Esophagus muscularis mucosa (tissue), 4 donors: ENCODE data around the gene FOXO3. TPM values are rescaled to one million over a fixed set of nuclear protein-coding genes. Genes with fewer than 3 reads are reported as not detected.
"Not testable (repeated sequence)": the region's sequence is repeated elsewhere in the genome, so short reads cannot be mapped to it uniquely, and the experiment has no call there.

Experiments
- DNase-seq: peaks from one replicate; pipeline ENCODE4 v3.0.0-alpha.2; 2017; ENCODE audit errors: extremely low spot score
- H3K27ac ChIP-seq, 4 donors: fragments of 200-600 bp; sonication (generic); replicated peaks in 1 of 4; 1 replicate in 3 of 4; 2 replicates in 1 of 4; pipeline ENCODE4 v1.5.1; 2016 to 2019; ENCODE audit warnings: mild to moderate bottlenecking in 1 of 4
- H3K27me3 ChIP-seq, 4 donors: fragments of 200-600 bp; sonication (generic); one replicate each; pipeline versions ENCODE4 v1.5.1 to v1.6.0; 2016 to 2019
- H3K36me3 ChIP-seq, 4 donors: fragments of 200-600 bp; sonication (generic); one replicate each; pipeline ENCODE4 v1.5.1; 2016 to 2019
- H3K4me1 ChIP-seq, 4 donors: fragments of 200-600 bp; sonication (generic); one replicate each; pipeline ENCODE4 v1.5.1; 2016 to 2019
- H3K4me3 ChIP-seq, 4 donors: fragments of 200-600 bp; sonication (generic); 1 replicate in 2 of 4; 2 replicates in 2 of 4; pipeline ENCODE4 v1.5.1; 2016 to 2019; ENCODE audit warnings: mild to moderate bottlenecking in 4 of 4, moderate library complexity in 1 of 4
- H3K9me3 ChIP-seq, 4 donors: fragments of 200-600 bp; sonication (generic); 1 replicate in 3 of 4; 2 replicates in 1 of 4; pipeline ENCODE4 v1.5.1; 2016 to 2019
- EP300 ChIP-seq: sonication (generic); formaldehyde crosslinking; IDR thresholded peaks from one replicate; pipeline ENCODE4 v1.6.1; 2017; ENCODE audit warnings: antibody characterized with exemption
- POLR2A ChIP-seq: fragments of 450-650 bp; IDR thresholded peaks from one replicate; pipeline ENCODE4 v1.6.1; 2017; ENCODE audit warnings: antibody characterized with exemption, moderate library complexity, mild to moderate bottlenecking, low read depth
- POLR2AphosphoS5 ChIP-seq, 2 donors: sonication (generic); formaldehyde crosslinking; IDR thresholded peaks; one replicate each; pipeline ENCODE4 v1.6.1; 2017; ENCODE audit warnings: antibody characterized with exemption in 2 of 2
- WGBS: methylation state at CpG from one replicate; pipeline ENCODE4 v1.1.5; 2018; 5-methylcytosine and 5-hydroxymethylcytosine counted together
- intact Hi-C: fragments of 100-400 bp; cut with DNase I; formaldehyde crosslinking; loops from one replicate; pipeline ENCODE4 v1.15.1; 2023
- total RNA-seq, 4 donors: library from RNA; depleted of rRNA; stranded (reverse); fragments of >200 nt; gene quantifications; one replicate each; pipeline versions ENCODE4 v1.1.0 to v1.2.1, GENCODE V29; 2016
- TF ChIP-seq, protein P1 (sequence below), 3 experiments: fragments of 200-600 bp in 2 of 3; fragments of 450-650 bp in 1 of 3; sonication (generic) in 2 of 3; IDR thresholded peaks; one replicate each; pipeline ENCODE4 v1.5.1; 2017 to 2019; ENCODE audit warnings: antibody characterized with exemption in 3 of 3, mild to moderate bottlenecking in 2 of 3, moderate library complexity in 1 of 3

FOXO3 gene
- total RNA-seq, 4 donors from 2014 or later: 92.2 to 154 (median 122) TPM

DNA sequence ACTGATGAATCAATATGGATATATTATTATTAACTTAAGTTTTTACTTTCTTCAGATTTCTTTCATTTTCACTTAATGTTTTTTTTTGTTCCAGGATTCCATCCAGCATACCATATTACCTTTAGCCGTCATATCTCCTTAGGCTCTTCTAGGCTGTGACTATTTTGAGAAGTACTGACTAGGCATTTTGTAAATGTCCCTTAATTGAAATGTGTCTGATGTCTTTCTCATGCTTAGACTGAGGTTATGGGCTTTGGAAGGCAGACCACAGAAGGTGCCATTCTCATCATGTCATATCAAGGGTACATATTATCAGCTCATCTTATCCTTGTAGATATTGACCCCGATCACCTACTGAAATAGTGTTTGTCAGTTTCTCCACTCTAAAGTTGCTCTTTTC, 101.3 kb downstream of the FOXO3 start:
- H3K9me3 ChIP-seq: no peaks in the 10 kb centered on the region
- WGBS: 91% methylated on average over 2 of the region's 2 CpGs
- peaks cover 8 to 28% (median 18%) of the 10 kb centered on the region in 4 donors for H3K36me3 ChIP-seq
- no peak overlapping the region for H3K4me3 ChIP-seq
- peaks cover 56 to 78% (median 66%) of the 10 kb centered on the region in 4 donors for H3K4me1 ChIP-seq
- no peak for DNase-seq
- H3K27me3 ChIP-seq: no peaks in the 10 kb centered on the region
- H3K27ac ChIP-seq: no peak overlapping the region
- no peak for TF ChIP-seq POLR2A
- TF ChIP-seq, protein P1, sequence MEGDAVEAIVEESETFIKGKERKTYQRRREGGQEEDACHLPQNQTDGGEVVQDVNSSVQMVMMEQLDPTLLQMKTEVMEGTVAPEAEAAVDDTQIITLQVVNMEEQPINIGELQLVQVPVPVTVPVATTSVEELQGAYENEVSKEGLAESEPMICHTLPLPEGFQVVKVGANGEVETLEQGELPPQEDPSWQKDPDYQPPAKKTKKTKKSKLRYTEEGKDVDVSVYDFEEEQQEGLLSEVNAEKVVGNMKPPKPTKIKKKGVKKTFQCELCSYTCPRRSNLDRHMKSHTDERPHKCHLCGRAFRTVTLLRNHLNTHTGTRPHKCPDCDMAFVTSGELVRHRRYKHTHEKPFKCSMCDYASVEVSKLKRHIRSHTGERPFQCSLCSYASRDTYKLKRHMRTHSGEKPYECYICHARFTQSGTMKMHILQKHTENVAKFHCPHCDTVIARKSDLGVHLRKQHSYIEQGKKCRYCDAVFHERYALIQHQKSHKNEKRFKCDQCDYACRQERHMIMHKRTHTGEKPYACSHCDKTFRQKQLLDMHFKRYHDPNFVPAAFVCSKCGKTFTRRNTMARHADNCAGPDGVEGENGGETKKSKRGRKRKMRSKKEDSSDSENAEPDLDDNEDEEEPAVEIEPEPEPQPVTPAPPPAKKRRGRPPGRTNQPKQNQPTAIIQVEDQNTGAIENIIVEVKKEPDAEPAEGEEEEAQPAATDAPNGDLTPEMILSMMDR (IDR thresholded peaks at IDR 0.05): no peak
- no peak for TF ChIP-seq POLR2AphosphoS5 (IDR thresholded peaks at IDR 0.05)
- TF ChIP-seq EP300: no peak
- intact Hi-C loops: no loop called here

DNA sequence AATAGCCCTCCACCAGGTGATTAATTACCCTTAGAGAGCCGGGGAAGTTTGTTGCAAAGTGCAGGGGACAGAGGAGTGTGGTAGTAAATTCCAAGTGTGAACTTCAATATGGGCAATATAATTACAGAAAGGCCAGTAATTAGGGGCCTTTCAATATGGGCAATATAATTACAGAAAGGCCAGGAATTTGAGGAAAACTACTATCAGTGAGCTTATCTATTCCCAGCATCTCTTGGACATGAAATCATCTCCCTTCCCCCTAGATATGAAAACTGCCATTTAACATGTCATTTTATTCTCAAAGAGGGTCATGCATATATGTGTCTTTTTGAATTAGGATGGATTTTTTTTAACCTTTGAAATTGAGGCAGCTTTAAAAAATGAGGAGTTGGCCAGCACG, 102.0 kb downstream of the FOXO3 start:
- Histone ChIP-seq H3K9me3 (no peaks in the 10 kb centered on the region), H3K36me3 (peaks cover 8 to 28% (median 18%) of the 10 kb centered on the region in 4 donors), H3K27ac (no peak overlapping the region), H3K27me3 (no peaks in the 10 kb centered on the region), H3K4me3 (no peak overlapping the region), H3K4me1 (peaks cover 55 to 78% (median 65%) of the 10 kb centered on the region in 4 donors)
- 95% methylated on average over 2 of the region's 2 CpGs for WGBS
- TF ChIP-seq EP300 (no peak), POLR2AphosphoS5 (IDR thresholded peaks at IDR 0.05) (no peak), POLR2A (no peak)
- TF ChIP-seq, protein P1 (IDR thresholded peaks at IDR 0.05): no peak
- intact Hi-C loops: no loop called here
- no peak for DNase-seq

DNA sequence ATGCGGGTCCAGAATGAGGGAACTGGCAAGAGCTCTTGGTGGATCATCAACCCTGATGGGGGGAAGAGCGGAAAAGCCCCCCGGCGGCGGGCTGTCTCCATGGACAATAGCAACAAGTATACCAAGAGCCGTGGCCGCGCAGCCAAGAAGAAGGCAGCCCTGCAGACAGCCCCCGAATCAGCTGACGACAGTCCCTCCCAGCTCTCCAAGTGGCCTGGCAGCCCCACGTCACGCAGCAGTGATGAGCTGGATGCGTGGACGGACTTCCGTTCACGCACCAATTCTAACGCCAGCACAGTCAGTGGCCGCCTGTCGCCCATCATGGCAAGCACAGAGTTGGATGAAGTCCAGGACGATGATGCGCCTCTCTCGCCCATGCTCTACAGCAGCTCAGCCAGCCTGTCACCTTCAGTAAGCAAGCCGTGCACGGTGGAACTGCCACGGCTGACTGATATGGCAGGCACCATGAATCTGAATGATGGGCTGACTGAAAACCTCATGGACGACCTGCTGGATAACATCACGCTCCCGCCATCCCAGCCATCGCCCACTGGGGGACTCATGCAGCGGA, 102.9 kb downstream of the FOXO3 start:
- H3K4me3 ChIP-seq, H3K27me3 ChIP-seq, DNase-seq, H3K27ac ChIP-seq, H3K9me3 ChIP-seq, intact Hi-C loops: not testable (repeated sequence)
- Histone ChIP-seq H3K36me3 (peaks cover 8 to 35% (median 24%) of the 10 kb centered on the region in 4 donors), H3K4me1 (peaks cover 56 to 78% (median 66%) of the 10 kb centered on the region in 4 donors)
- peak in 1 of 2 donors; percentile 43 for TF ChIP-seq POLR2AphosphoS5 (IDR thresholded peaks at IDR 0.05)
- 96% methylated on average over 26 of the region's 30 CpGs for WGBS

DNA sequence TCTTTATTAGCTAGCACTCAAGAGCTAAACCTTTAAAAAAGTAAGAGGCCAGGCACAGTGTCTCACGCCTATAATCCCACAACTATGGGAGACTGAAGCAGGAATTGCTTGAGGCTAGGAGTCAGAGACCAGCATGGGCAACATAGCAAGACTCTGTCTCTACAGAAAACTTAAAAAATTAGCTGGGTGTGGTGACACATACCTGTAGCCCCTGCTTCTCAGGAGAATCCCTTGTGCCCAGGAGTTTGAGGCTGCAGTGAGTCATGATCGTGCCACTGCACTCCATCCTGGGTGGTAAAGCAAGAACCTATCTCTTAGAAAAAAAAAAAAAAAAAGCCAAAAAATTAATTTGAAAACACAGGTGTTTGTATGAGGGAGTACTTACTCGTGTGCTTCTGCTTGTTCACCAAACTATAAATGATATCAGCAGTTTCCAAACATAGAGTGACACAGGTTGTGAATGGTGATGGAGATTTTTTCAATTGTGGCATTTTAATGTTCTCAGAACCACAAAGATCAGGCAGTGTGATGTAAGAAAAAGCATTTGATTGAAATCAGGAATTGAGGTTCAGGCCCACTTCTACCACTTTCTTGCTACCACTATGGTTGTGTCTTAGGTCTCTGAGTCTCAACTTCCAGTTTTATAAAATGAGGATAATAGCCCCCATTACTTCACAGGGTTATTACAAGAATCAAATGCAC, 104.9 kb downstream of the FOXO3 start:
- no peak for DNase-seq
- H3K36me3 ChIP-seq: peaks cover 8 to 40% (median 26%) of the 10 kb centered on the region in 4 donors
- no peak overlapping the region for H3K4me3 ChIP-seq
- TF ChIP-seq POLR2AphosphoS5 (IDR thresholded peaks at IDR 0.05) (no peak), POLR2A (no peak), EP300 (no peak)
- TF ChIP-seq, protein P1 (IDR thresholded peaks at IDR 0.05): no peak
- H3K27me3 ChIP-seq: no peaks in the 10 kb centered on the region
- H3K4me1 ChIP-seq: peaks cover 56 to 78% (median 70%) of the 10 kb centered on the region in 4 donors
- H3K9me3 ChIP-seq: no peaks in the 10 kb centered on the region
- 92% methylated on average over 3 of the region's 3 CpGs for WGBS
- H3K27ac ChIP-seq: no peak overlapping the region
- intact Hi-C loops: no loop called here

DNA sequence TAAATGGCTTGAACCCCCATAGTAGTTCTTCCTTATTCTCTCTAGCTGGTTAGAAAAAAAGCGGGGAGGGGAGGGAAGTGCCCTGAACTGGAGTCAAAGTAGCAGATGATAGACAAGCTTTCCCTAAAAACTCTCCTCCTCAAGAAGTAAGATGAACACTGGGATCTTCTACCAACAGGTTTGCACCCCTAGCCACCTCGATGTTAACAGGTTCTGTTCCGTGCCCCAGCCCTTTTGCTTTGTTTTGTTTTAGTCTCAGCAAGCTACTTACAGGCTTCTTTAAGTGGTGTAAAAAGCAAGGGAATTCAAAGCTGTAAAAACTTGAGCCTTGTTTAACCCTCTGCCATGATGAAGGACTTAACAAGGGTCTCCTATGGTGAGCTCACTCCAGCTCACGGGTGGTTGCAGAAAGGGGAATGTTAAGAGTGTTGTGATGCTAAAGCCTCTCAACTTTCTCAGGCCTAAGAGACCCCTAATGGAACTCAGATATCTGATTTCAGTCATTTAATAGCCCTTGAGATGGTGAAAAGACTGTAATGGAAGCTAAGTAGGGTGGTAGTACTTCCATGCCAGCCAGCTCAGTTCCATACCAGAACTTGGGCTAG, 106.0 kb downstream of the FOXO3 start:
- peaks cover 58 to 78% (median 72%) of the 10 kb centered on the region in 4 donors for H3K4me1 ChIP-seq
- no peak for TF ChIP-seq EP300
- TF ChIP-seq, protein P1 (IDR thresholded peaks at IDR 0.05): no peak
- peak in 1 of 2 donors; percentile 6 for TF ChIP-seq POLR2AphosphoS5 (IDR thresholded peaks at IDR 0.05)
- TF ChIP-seq POLR2A: no peak

More for the DNA sequence above, 106.0 kb downstream of the FOXO3 start:
- WGBS: 95% methylated on average over 4 of the region's 4 CpGs
- Histone ChIP-seq H3K4me3 (no peak overlapping the region), H3K27ac (no peak overlapping the region), H3K9me3 (no peaks in the 10 kb centered on the region), H3K36me3 (peaks cover 8 to 40% (median 26%) of the 10 kb centered on the region in 4 donors), H3K27me3 (no peaks in the 10 kb centered on the region)
- intact Hi-C loops: no loop called here
- DNase-seq: no peak
